ENCODE results near the gene ATP9A. TPM values are rescaled to one million over a fixed set of nuclear protein-coding genes. Genes with fewer than 3 reads are reported as not detected.
"Not testable (repeated sequence)": the region's sequence is repeated elsewhere in the genome, so short reads cannot be mapped to it uniquely, and the experiment has no call there.

The ATP9A gene
- total RNA-seq, 1 experiment from 2014 or later: 31.3 TPM

GRCh38 chr20:51789434-51789833, 21.2 kb upstream of the ATP9A start:
- TF ChIP-seq EZH2phosphoT487 (IDR thresholded peaks at IDR 0.05; ENCODE audit: borderline replicate concordance, low read length): no peak
- no peak for TF ChIP-seq EZH2 (IDR thresholded peaks at IDR 0.05; ENCODE audit: low read length, unreplicated experiment)
- TF ChIP-seq, protein P1, sequence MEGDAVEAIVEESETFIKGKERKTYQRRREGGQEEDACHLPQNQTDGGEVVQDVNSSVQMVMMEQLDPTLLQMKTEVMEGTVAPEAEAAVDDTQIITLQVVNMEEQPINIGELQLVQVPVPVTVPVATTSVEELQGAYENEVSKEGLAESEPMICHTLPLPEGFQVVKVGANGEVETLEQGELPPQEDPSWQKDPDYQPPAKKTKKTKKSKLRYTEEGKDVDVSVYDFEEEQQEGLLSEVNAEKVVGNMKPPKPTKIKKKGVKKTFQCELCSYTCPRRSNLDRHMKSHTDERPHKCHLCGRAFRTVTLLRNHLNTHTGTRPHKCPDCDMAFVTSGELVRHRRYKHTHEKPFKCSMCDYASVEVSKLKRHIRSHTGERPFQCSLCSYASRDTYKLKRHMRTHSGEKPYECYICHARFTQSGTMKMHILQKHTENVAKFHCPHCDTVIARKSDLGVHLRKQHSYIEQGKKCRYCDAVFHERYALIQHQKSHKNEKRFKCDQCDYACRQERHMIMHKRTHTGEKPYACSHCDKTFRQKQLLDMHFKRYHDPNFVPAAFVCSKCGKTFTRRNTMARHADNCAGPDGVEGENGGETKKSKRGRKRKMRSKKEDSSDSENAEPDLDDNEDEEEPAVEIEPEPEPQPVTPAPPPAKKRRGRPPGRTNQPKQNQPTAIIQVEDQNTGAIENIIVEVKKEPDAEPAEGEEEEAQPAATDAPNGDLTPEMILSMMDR (conservative IDR thresholded peaks at IDR 0.05; ENCODE audit: low read depth, low read length): no peak
- no peaks in the 10 kb centered on the region for H3K4me1 ChIP-seq (ENCODE audit: insufficient read depth, low read length)
- no peak overlapping the region for H3K4me2 ChIP-seq (ENCODE audit: low read length)
- BruUV-seq (replicated peaks): no TSS peak
- no peaks in the 10 kb centered on the region for H3F3A ChIP-seq (ENCODE audit: low read length, unreplicated experiment)
- ChIA-PET POLR2A (ENCODE audit: unreplicated experiment) (no interaction called here), CTCF (no interaction called here)
- no peaks in the 10 kb centered on the region for H3K9me3 ChIP-seq (ENCODE audit: low read length)
- no peaks in the 10 kb centered on the region for H3K9me2 ChIP-seq (replicated peaks; ENCODE audit: low read length)
- ATAC-seq (no peak), DNase-seq (no peak)
- no peak overlapping the region for H3K9ac ChIP-seq (ENCODE audit: low read length)
- no peaks in the 10 kb centered on the region for H4K20me1 ChIP-seq (ENCODE audit: low read length)
- H2AFZ ChIP-seq (ENCODE audit: low read length): no peak overlapping the region
- H3K27ac ChIP-seq (ENCODE audit: low read length): no peak overlapping the region
- H3K27me3 ChIP-seq (ENCODE audit: low read length): no peaks in the 10 kb centered on the region
- intact Hi-C loops (cut with micrococcal nuclease): no loop called here
- no peaks in the 10 kb centered on the region for H3K36me3 ChIP-seq (ENCODE audit: low read depth, low read length)
- no peaks in the 10 kb centered on the region for H3K79me2 ChIP-seq (ENCODE audit: low read length)
- no peak overlapping the region for H3K4me3 ChIP-seq (ENCODE audit: low read length)

GRCh38 chr20:51788822-51789221, 20.6 kb upstream of the ATP9A start:
- no peak for ATAC-seq
- ChIA-PET CTCF (no interaction called here), POLR2A (ENCODE audit: unreplicated experiment) (no interaction called here)
- TF ChIP-seq EZH2 (IDR thresholded peaks at IDR 0.05; ENCODE audit: low read length, unreplicated experiment) (no peak), EZH2phosphoT487 (IDR thresholded peaks at IDR 0.05; ENCODE audit: borderline replicate concordance, low read length) (no peak)
- TF ChIP-seq, protein P1 (conservative IDR thresholded peaks at IDR 0.05; ENCODE audit: low read depth, low read length): no peak
- Histone ChIP-seq H3K9ac (ENCODE audit: low read length) (no peak overlapping the region), H4K20me1 (ENCODE audit: low read length) (no peaks in the 10 kb centered on the region), H3K4me3 (ENCODE audit: low read length) (no peak overlapping the region), H3K79me2 (ENCODE audit: low read length) (no peaks in the 10 kb centered on the region), H3K4me2 (ENCODE audit: low read length) (no peak overlapping the region), H3K9me2 (replicated peaks; ENCODE audit: low read length) (no peaks in the 10 kb centered on the region), H2AFZ (ENCODE audit: low read length) (no peak overlapping the region), H3K27ac (ENCODE audit: low read length) (no peak overlapping the region), H3F3A (ENCODE audit: low read length, unreplicated experiment) (no peaks in the 10 kb centered on the region), H3K4me1 (ENCODE audit: insufficient read depth, low read length) (no peaks in the 10 kb centered on the region), H3K36me3 (ENCODE audit: low read depth, low read length) (no peaks in the 10 kb centered on the region), H3K9me3 (ENCODE audit: low read length) (no peaks in the 10 kb centered on the region), H3K27me3 (ENCODE audit: low read length) (no peaks in the 10 kb centered on the region)
- intact Hi-C loops (cut with micrococcal nuclease): no loop called here
- BruUV-seq (replicated peaks): no TSS peak
- DNase-seq: no peak

DNA sequence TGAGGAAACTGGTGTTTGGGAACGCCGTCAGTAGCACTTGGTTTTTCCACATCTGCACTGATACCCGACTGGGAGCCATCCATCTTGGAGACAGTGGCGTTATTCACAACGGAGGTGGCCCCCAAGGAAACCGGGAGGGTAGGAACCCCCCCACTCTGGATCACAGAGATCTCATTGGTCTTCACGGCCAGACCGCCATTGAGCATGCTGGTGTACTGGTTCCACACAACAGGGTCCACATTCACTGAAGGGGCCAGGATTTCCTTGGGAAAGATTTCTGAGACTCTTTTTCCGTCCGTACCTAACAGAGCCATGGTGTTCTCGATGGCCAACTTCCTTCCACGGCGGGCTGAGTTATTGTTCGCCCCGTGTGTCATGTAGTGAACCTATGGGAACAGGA, 16.1 kb upstream of the ATP9A start:
- TF ChIP-seq EZH2 (IDR thresholded peaks at IDR 0.05; ENCODE audit: low read length, unreplicated experiment): no peak
- TF ChIP-seq, protein P1 (conservative IDR thresholded peaks at IDR 0.05; ENCODE audit: low read depth, low read length): no peak
- TF ChIP-seq EZH2phosphoT487 (IDR thresholded peaks at IDR 0.05; ENCODE audit: borderline replicate concordance, low read length): no peak
- POLR2A ChIA-PET (ENCODE audit: unreplicated experiment): no interaction called here

GRCh38 chr20:51778229-51778759, 10.1 kb upstream of the ATP9A start:
- H4K20me1 ChIP-seq (ENCODE audit: low read length); H2AFZ ChIP-seq (ENCODE audit: low read length); ATAC-seq; H3K79me2 ChIP-seq (ENCODE audit: low read length); CTCF ChIA-PET; H3K9ac ChIP-seq (ENCODE audit: low read length); H3K4me1 ChIP-seq (ENCODE audit: insufficient read depth, low read length); H3K4me3 ChIP-seq (ENCODE audit: low read length); BruUV-seq (replicated peaks); H3K27ac ChIP-seq (ENCODE audit: low read length); H3K4me2 ChIP-seq (ENCODE audit: low read length); H3K27me3 ChIP-seq (ENCODE audit: low read length); H3F3A ChIP-seq (ENCODE audit: low read length, unreplicated experiment); intact Hi-C loops (cut with micrococcal nuclease); H3K9me2 ChIP-seq (replicated peaks; ENCODE audit: low read length); POLR2A ChIA-PET (ENCODE audit: unreplicated experiment); DNase-seq; H3K36me3 ChIP-seq (ENCODE audit: low read depth, low read length): not testable (repeated sequence)
- H3K9me3 ChIP-seq (ENCODE audit: low read length): peaks cover 11% of the 10 kb centered on the region; the same call in 1 of the 2 replicates

More for the DNA sequence above, 16.1 kb upstream of the ATP9A start:
- H2AFZ ChIP-seq (ENCODE audit: low read length): no peak overlapping the region
- H3K4me1 ChIP-seq (ENCODE audit: insufficient read depth, low read length): 0 out of 2 replicates have a peak, but pooled peaks cover 4% of the 10 kb centered on the region
- ATAC-seq: no peak
- H3K9me3 ChIP-seq (ENCODE audit: low read length): peaks cover 5% of the 10 kb centered on the region; the same call in 1 of the 2 replicates
- H3K4me2 ChIP-seq (ENCODE audit: low read length): no peak overlapping the region
- H3K27ac ChIP-seq (ENCODE audit: low read length): no peak overlapping the region
- H3K9ac ChIP-seq (ENCODE audit: low read length): no peak overlapping the region
- CTCF ChIA-PET: no interaction called here
- no peak for DNase-seq
- H4K20me1 ChIP-seq (ENCODE audit: low read length): no peaks in the 10 kb centered on the region
- H3F3A ChIP-seq (ENCODE audit: low read length, unreplicated experiment): no peaks in the 10 kb centered on the region
- no peak overlapping the region for H3K4me3 ChIP-seq (ENCODE audit: low read length)
- no peaks in the 10 kb centered on the region for H3K79me2 ChIP-seq (ENCODE audit: low read length)
- H3K36me3 ChIP-seq (ENCODE audit: low read depth, low read length): no peaks in the 10 kb centered on the region
- no peaks in the 10 kb centered on the region for H3K27me3 ChIP-seq (ENCODE audit: low read length)
- no TSS peak for BruUV-seq (replicated peaks)
- H3K9me2 ChIP-seq (replicated peaks; ENCODE audit: low read length): no peaks in the 10 kb centered on the region
- intact Hi-C loops (cut with micrococcal nuclease): no loop called here

All from PC-3 (cell line).